MCF 10A (cell line): Measurements from ENCODE around the gene TJP2. TPM values are rescaled to one million over a fixed set of nuclear protein-coding genes. Genes with fewer than 3 reads are reported as not detected.

Source experiments
- Bru-seq: library from RNA; stranded (reverse); fragments of 400-500 nt; gene quantifications from one replicate; lab custom pipeline; 2021; lab: Mats Ljungman, UMichigan
- BruChase-seq, 2 experiments: library from RNA; stranded (reverse); fragments of 400-500 nt; gene quantifications; one replicate each; lab custom pipeline; 2021; lab: Mats Ljungman, UMichigan
- BruUV-seq: library from RNA; stranded (reverse); fragments of 400-500 nt; replicated peaks from 2 replicates; lab custom pipeline; 2021; lab: Mats Ljungman, UMichigan
- CTCF ChIA-PET: fragments of 300-600 bp; sonication (Branson Sonifier 250); formaldehyde crosslinking; extraction: SDS; loops from one replicate; lab custom pipeline; 2021; ENCODE audit warnings: antibody characterized with exemption, inconsistent platforms; lab: Yijun Ruan, JAX
- POLR2A ChIA-PET: fragments of 300-600, 350-650 bp; sonication (Branson Sonifier 250); formaldehyde crosslinking; extraction: SDS; loops from one replicate; lab custom pipeline; 2020; ENCODE audit warnings: antibody characterized with exemption, inconsistent platforms; lab: Yijun Ruan, JAX
- DNase-seq: peaks from one replicate; pipeline ENCODE4 v3.0.0-alpha.2; 2018; ENCODE audit not compliant: unreplicated experiment
- H3K27ac Mint-ChIP-seq: one replicate; pipeline ENCODE4 v1.8.0; 2022; ENCODE audit warnings: mild to moderate bottlenecking, low read depth, mixed read lengths; ENCODE audit not compliant: unreplicated experiment
- H3K27me3 Mint-ChIP-seq: one replicate; pipeline ENCODE4 v1.8.0; 2022; ENCODE audit warnings: mixed read lengths; ENCODE audit not compliant: insufficient read depth, unreplicated experiment
- H3K36me3 Mint-ChIP-seq: one replicate; pipeline ENCODE4 v1.8.0; 2022; ENCODE audit warnings: mild to moderate bottlenecking, moderate library complexity, mixed read lengths; ENCODE audit not compliant: insufficient read depth, unreplicated experiment
- H3K4me1 Mint-ChIP-seq: one replicate; pipeline ENCODE4 v1.8.0; 2022; ENCODE audit warnings: mixed read lengths; ENCODE audit not compliant: insufficient read depth, unreplicated experiment
- H3K4me3 Mint-ChIP-seq: one replicate; pipeline ENCODE4 v1.8.0; 2022; ENCODE audit warnings: mild to moderate bottlenecking, moderate library complexity, mixed read lengths; ENCODE audit not compliant: unreplicated experiment
- H3K9me3 Mint-ChIP-seq: one replicate; pipeline ENCODE4 v1.8.0; 2022; ENCODE audit warnings: mixed read lengths; ENCODE audit not compliant: unreplicated experiment
- CTCF ChIP-seq: fragments of 200-600 bp; IDR thresholded peaks from one replicate; pipeline ENCODE4 v1.8.0; 2022; ENCODE audit warnings: antibody characterized with exemption, mild to moderate bottlenecking; ENCODE audit not compliant: unreplicated experiment
- intact Hi-C: fragments of 100-400 bp; cut with micrococcal nuclease; formaldehyde crosslinking; loops from 2 replicates; pipeline ENCODE4 v1.14.1; 2022
- long read RNA-seq: library from polyadenylated mRNA; stranded (forward); transcript quantifications from one replicate; pipeline ENCODE4 v2.0.0, GENCODE V29; 2022
- total RNA-seq: library from RNA; stranded (reverse); gene quantifications from 2 replicates; pipeline ENCODE4 v1.2.3, GENCODE V29; 2022

TJP2 gene
- total RNA-seq, result 47.2 and 52.2 TPM in 2 replicates
- percentile 48 among the genes with signal in this experiment for Bru-seq, nascent RNA
- BruChase-seq, experiment 1, labeled RNA remaining after a 6-hour chase, result percentile 42 among the genes with signal in this experiment
- BruChase-seq, experiment 2, labeled RNA remaining after a 2-hour chase, result percentile 42 among the genes with signal in this experiment
- long read RNA-seq, full-length matches to known transcripts, result 62 of 105 reads
- long read RNA-seq, partial matches to known transcripts, result 30 of 105 reads
- long read RNA-seq, other reads (novel, unspliced or antisense), result 13 of 105 reads

GRCh38 chr9:69173891-69174615, at the start of gene TJP2:
Gene TJP2, plus strand, starts transcription at chr9:69174277. Its CDS starts 96 bp downstream, at chr9:69174373.
- H3K4me1 Mint-ChIP-seq, result peaks cover 50% of the 10 kb centered on the region
- DNase-seq, result peak; percentile 74
- TF ChIP-seq CTCF, result no peak
- peaks cover 11% of the 10 kb centered on the region for H3K36me3 Mint-ChIP-seq
- ChIA-PET CTCF (interaction anchor here (0.6 to 6.9 kb wide), 4 partner anchors 18 to 42 kb away, joined by 4 to 81 read pairs (median 5); no protein-coding TSS in a partner anchor), POLR2A (interaction anchor here (0.6 to 6.9 kb wide), 32 partner anchors 8 to 246 kb away, joined by 3 to 151 read pairs (median 4); partner anchors contain the start of gene FXN)
- H3K27me3 Mint-ChIP-seq, result no peaks in the 10 kb centered on the region
- no TSS peak for BruUV-seq
- peak within 1 kb of the TSS; percentile 94 for H3K27ac Mint-ChIP-seq
- peak within 1 kb of the TSS; percentile 93 for H3K4me3 Mint-ChIP-seq
- H3K9me3 Mint-ChIP-seq, result no peaks in the 10 kb centered on the region
- intact Hi-C loops, result loop anchor here (1.0 to 2.0 kb wide), 2 partner anchors 43 to 53 kb away; no protein-coding TSS in a partner anchor

DNA sequence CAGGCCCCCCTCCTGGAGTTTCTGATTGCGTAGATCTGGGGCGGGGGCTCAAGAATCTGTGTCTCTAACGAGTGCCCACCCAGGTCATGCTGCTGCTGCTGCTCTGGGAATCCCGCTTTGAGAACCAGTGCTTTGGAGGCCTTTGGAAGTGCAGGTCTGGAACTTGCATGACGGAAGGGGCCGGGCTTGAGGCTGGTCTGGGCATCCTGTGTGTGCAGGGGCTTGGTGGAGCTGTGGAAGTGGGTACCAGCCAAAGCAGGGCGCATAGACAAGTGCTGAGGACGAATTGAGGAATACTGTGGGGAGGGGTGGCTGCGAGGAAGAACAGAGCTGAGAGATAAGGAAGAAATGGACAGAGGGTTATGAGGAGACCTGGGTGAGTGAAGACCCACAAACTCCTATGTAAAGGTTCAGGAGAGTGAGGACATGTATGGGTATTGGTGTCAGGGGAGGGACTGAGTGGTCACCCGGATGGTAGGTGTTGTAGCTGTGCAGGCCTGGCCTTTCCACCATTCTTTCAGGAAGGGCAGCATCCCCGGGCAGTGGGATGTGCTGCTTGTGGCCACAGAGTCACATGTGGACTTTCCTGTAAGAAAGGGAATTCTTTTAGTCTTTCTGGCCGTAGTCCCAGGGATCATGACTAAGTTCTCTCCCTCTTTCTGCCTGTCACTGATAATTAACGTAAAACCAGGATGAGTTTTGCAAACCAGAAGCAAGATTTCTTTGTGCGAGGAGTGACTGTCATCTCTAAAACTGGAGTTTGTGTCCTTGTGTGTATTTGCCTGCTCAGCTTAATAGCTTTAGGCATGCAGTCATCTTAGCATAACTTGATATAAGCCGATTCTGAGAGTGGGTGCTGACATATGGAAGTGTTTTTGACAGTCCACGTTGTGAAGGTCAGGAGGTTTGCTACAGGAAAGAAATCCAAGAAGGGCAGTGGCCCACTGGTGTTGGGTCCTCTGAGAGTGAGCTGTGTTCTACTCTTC, 43.3 kb upstream of the TJP2 start:
- Mint-ChIP-seq H3K9me3 (no peaks in the 10 kb centered on the region), H3K4me1 (peaks cover 29% of the 10 kb centered on the region), H3K4me3 (peak overlapping the region; percentile 0), H3K27me3 (no peaks in the 10 kb centered on the region), H3K36me3 (peaks cover 4% of the 10 kb centered on the region), H3K27ac (peak overlapping the region; percentile 77)
- TF ChIP-seq CTCF, result no peak
- ChIA-PET CTCF (interaction anchor here (0.8 to 2.1 kb wide), 9 partner anchors 13 to 95 kb away, joined by 3 to 11 read pairs (median 5); partner anchors contain the start of genes FXN and TJP2), POLR2A (interaction anchor here (0.7 to 5.9 kb wide), 15 partner anchors 9 to 82 kb away, joined by 3 to 86 read pairs (median 5); partner anchors contain the start of gene TJP2)
- intact Hi-C loops, result loop anchor here (1.0 to 2.0 kb wide), 3 partner anchors 8 to 76 kb away; partner anchors contain the start of gene TJP2
- peak; percentile 79 for DNase-seq
- BruUV-seq, result no TSS peak

DNA sequence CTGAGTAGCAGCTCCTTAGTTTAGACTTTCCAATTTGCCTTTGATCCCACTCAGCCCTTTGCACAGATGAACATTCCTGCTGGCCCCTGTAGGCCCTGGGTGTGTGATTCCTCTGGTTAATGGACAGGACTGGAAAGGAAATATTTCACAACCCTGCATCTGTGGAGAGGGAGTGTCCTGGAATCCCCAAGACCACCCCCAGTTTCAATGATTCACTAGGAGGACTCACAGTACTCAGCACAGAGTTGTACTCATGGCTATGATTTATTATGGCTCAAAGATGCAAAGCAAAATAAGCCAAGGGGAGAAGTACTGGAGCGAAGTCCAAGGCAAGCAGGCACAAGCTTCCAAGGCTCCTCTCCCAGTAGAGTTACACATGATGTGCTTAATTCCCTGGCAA, 42.4 kb upstream of the TJP2 start:
- CTCF ChIA-PET, result interaction anchor here (0.7 to 2.1 kb wide), 11 partner anchors 12 to 96 kb away, joined by 3 to 11 read pairs (median 4); partner anchors contain the start of genes FXN and TJP2
- H3K27ac Mint-ChIP-seq, result peak overlapping the region; percentile 77
- intact Hi-C loops, result loop anchor here (1.0 to 2.0 kb wide), 3 partner anchors 9 to 77 kb away; partner anchors contain the start of gene TJP2

More for the DNA sequence above, 42.4 kb upstream of the TJP2 start:
- H3K36me3 Mint-ChIP-seq, result peaks cover 4% of the 10 kb centered on the region
- H3K4me1 Mint-ChIP-seq, result peaks cover 33% of the 10 kb centered on the region
- H3K27me3 Mint-ChIP-seq, result no peaks in the 10 kb centered on the region
- no TSS peak for BruUV-seq
- no peaks in the 10 kb centered on the region for H3K9me3 Mint-ChIP-seq
- peak; percentile 93 for DNase-seq
- no peak for TF ChIP-seq CTCF
- H3K4me3 Mint-ChIP-seq, result peak overlapping the region; percentile 0
- POLR2A ChIA-PET, result interaction anchor here (0.7 to 5.9 kb wide), 19 partner anchors 10 to 81 kb away, joined by 3 to 86 read pairs (median 5); partner anchors contain the start of gene TJP2
